B cell (primary cell): Measurements from ENCODE around the gene HDGFL2. TPM values are rescaled to one million over a fixed set of nuclear protein-coding genes. Genes with fewer than 3 reads are reported as not detected.

Source experiments
- ATAC-seq: fragments of 200-7000 bp; cut with Tn5 transposase; one replicate; pipeline ENCODE4 v1.10.0; 2021; ENCODE audit warnings: low read depth, mild to moderate bottlenecking, moderate number of reproducible peaks, moderate library complexity
- CTCF ChIA-PET: fragments of 350-600 bp; sonication (Branson Sonifier 250); formaldehyde crosslinking; loops from one replicate; lab custom pipeline; 2021; ENCODE audit warnings: antibody characterized with exemption, inconsistent platforms; lab: Charles Lee
- POLR2A ChIA-PET: fragments of 350-600 bp; sonication (Branson Sonifier 250); formaldehyde crosslinking; loops from one replicate; lab custom pipeline; 2021; ENCODE audit warnings: antibody characterized with exemption; lab: Charles Lee
- DNase-seq: peaks from one replicate; pipeline ENCODE4 v3.0.0; 2013
- H2AFZ ChIP-seq: 2 replicates; pipeline ENCODE4 v1.6.1; 2012; ENCODE audit warnings: mild to moderate bottlenecking, low read depth, low read length; ENCODE audit not compliant: insufficient read depth, poor library complexity, severe bottlenecking
- H3K27ac ChIP-seq, 2 donors: 1 replicate in 1 of 2; 2 replicates in 1 of 2; pipeline ENCODE4 v1.5.1; 2012 to 2013; ENCODE audit warnings: low read length in 2 of 2, mild to moderate bottlenecking in 2 of 2, moderate library complexity in 1 of 2
- H3K27me3 ChIP-seq, 4 experiments: fragments of 200-600 bp in 1 of 4; sonication (generic) in 1 of 4; replicated peaks in 1 of 4; 1 replicate in 2 of 4; 2 replicates in 2 of 4; pipeline versions ENCODE4 v1.6.1 to v1.7.0; 2013 to 2016; ENCODE audit warnings: low read length in 3 of 4, mild to moderate bottlenecking in 2 of 4, mixed read lengths in 1 of 4, moderate library complexity in 1 of 4; ENCODE audit not compliant: insufficient read depth in 4 of 4, control insufficient read depth in 3 of 4; ENCODE audit errors: control extremely low read depth in 1 of 4
- H3K36me3 ChIP-seq, 2 experiments: replicated peaks in 1 of 2; 1 replicate in 1 of 2; 2 replicates in 1 of 2; pipeline versions ENCODE4 v1.6.1 to v1.7.1; 2013; ENCODE audit warnings: low read length in 1 of 2; ENCODE audit not compliant: insufficient read depth in 2 of 2, control insufficient read depth in 1 of 2; ENCODE audit errors: control extremely low read depth in 1 of 2, extremely low read depth in 1 of 2
- H3K4me1 ChIP-seq, 2 donors: fragments of 200-600 bp in 1 of 2; sonication (generic) in 1 of 2; 1 replicate in 1 of 2; 2 replicates in 1 of 2; pipeline versions ENCODE4 v1.5.1 to v1.6.1; 2013 to 2017; ENCODE audit warnings: low read length in 2 of 2; ENCODE audit not compliant: control insufficient read depth in 2 of 2, insufficient read depth in 2 of 2
- H3K4me2 ChIP-seq: replicated peaks from 2 replicates; pipeline ENCODE3; 2012; ENCODE audit warnings: mild to moderate bottlenecking, low read depth, low read length; ENCODE audit not compliant: poor library complexity, severe bottlenecking
- H3K4me3 ChIP-seq, 5 experiments: fragments of 200-600 bp in 1 of 5; sonication (generic) in 1 of 5; 1 replicate in 3 of 5; 2 replicates in 2 of 5; pipeline versions ENCODE4 v1.5.1 to v1.7.0; 2011 to 2016; ENCODE audit warnings: low read length in 4 of 5, mild to moderate bottlenecking in 4 of 5, low read depth in 2 of 5, control low read depth in 1 of 5, moderate library complexity in 1 of 5; ENCODE audit not compliant: insufficient read depth in 1 of 5; ENCODE audit errors: control extremely low read depth in 1 of 5, extremely low read depth in 1 of 5
- H3K79me2 ChIP-seq: fragments of 200-600 bp; sonication (generic); one replicate; pipeline ENCODE4 v1.6.0; 2016; ENCODE audit warnings: low read length; ENCODE audit not compliant: control insufficient read depth, insufficient read depth
- H3K9ac ChIP-seq: fragments of 200-600 bp; sonication (generic); 2 replicates; pipeline ENCODE4 v1.6.1; 2017; ENCODE audit warnings: mild to moderate bottlenecking, low read length, moderate library complexity
- H3K9me3 ChIP-seq, 3 donors: one replicate each; pipeline versions ENCODE4 v1.6.1 to v1.7.1; 2013; ENCODE audit warnings: low read length in 2 of 3; ENCODE audit not compliant: control insufficient read depth in 2 of 3, insufficient read depth in 1 of 3; ENCODE audit errors: control extremely low read depth in 1 of 3
- H4K20me1 ChIP-seq: 2 replicates; pipeline ENCODE4 v1.6.0; 2012; ENCODE audit warnings: mild to moderate bottlenecking, low read length; ENCODE audit not compliant: insufficient read depth, control insufficient read depth, poor library complexity, severe bottlenecking
- H3K27ac Mint-ChIP-seq: one replicate; pipeline ENCODE4 v1.8.0; 2021; ENCODE audit warnings: mixed read lengths
- H3K27me3 Mint-ChIP-seq: one replicate; pipeline ENCODE4 v1.8.0; 2021; ENCODE audit warnings: mixed read lengths
- H3K4me1 Mint-ChIP-seq: one replicate; pipeline ENCODE4 v1.8.0; 2021; ENCODE audit warnings: mixed read lengths
- H3K4me3 Mint-ChIP-seq: one replicate; pipeline ENCODE4 v1.8.0; 2021; ENCODE audit warnings: mixed read lengths
- H3K9me3 Mint-ChIP-seq: one replicate; pipeline ENCODE4 v1.8.0; 2022; ENCODE audit warnings: mixed read lengths; ENCODE audit not compliant: insufficient read depth
- CTCF ChIP-seq: fragments of 200-600 bp; IDR thresholded peaks from one replicate; pipeline ENCODE4 v1.8.0; 2022; ENCODE audit warnings: antibody characterized with exemption, mild to moderate bottlenecking
- EZH2 ChIP-seq: IDR thresholded peaks from 2 replicates; pipeline ENCODE4 v1.6.1; 2012; ENCODE audit warnings: borderline replicate concordance, low read depth, mild to moderate bottlenecking, moderate library complexity, low read length; ENCODE audit not compliant: insufficient read depth, poor library complexity, severe bottlenecking
- WGBS: methylation state at CpG from one replicate; pipeline ENCODE4 v1.1.5; 2013; ENCODE audit warnings: missing lambda C conversion rate; ENCODE audit not compliant: insufficient coverage; 5-methylcytosine and 5-hydroxymethylcytosine counted together
- intact Hi-C: fragments of 100-400 bp; cut with micrococcal nuclease; formaldehyde crosslinking; loops from one replicate; pipeline ENCODE4 v1.10.0; 2022
- polyA plus RNA-seq: library from polyadenylated mRNA; depleted of rRNA; stranded (reverse); fragments of >200 nt; gene quantifications from 2 replicates; pipeline ENCODE4 v1.2.3, GENCODE V29; 2012
- total RNA-seq, 2 donors: library from RNA; stranded (reverse); fragments of 120-200 nt in 1 of 2; gene quantifications; 1 replicate in 1 of 2; 2 replicates in 1 of 2; pipeline versions ENCODE4 v1.2.3 to v1.2.4, GENCODE V29; 2013 to 2022

Gene HDGFL2
- total and polyA plus RNA-seq, 2 donors (not counting 1 experiment from before 2014, with no cell fraction given): 18.4 to 49.9 TPM

- H3K9ac ChIP-seq: no peak overlapping the region
- CTCF ChIA-PET: no interaction called here
- no peak for ATAC-seq
Measured at GRCh38 chr19:4498694-4499093, 26.6 kb downstream of the HDGFL2 start.

GRCh38 chr19:4499318-4499717, 27.2 kb downstream of the HDGFL2 start:
- no peaks in the 10 kb centered on the region for H4K20me1 ChIP-seq
- H3K27me3 ChIP-seq: no peaks in the 10 kb centered on the region
- no peak overlapping the region for H3K27ac ChIP-seq
- Mint-ChIP-seq H3K4me3 (no peak overlapping the region), H3K27me3 (no peaks in the 10 kb centered on the region), H3K9me3 (no peaks in the 10 kb centered on the region), H3K4me1 (no peaks in the 10 kb centered on the region), H3K27ac (no peak overlapping the region)
- no peaks in the 10 kb centered on the region for H3K9me3 ChIP-seq
- ChIA-PET CTCF (interaction anchor here (0.6 kb wide), 1 partner anchor 25 kb away, joined by 3 read pairs; no protein-coding TSS in a partner anchor), POLR2A (no interaction called here)
- intact Hi-C loops: no loop called here
- H3K79me2 ChIP-seq: no peaks in the 10 kb centered on the region
- ATAC-seq (no peak), DNase-seq (no peak)
- H3K36me3 ChIP-seq: peaks cover 0 to 39% of the 10 kb centered on the region in 2 experiments
- no peak overlapping the region for H3K9ac ChIP-seq
- H3K4me1 ChIP-seq: no peaks in the 10 kb centered on the region
- H3K4me2 ChIP-seq: no peak overlapping the region
- TF ChIP-seq CTCF (no peak), EZH2 (no peak)
- 96% methylated on average over 21 of the region's 23 CpGs for WGBS
- no peak overlapping the region for H2AFZ ChIP-seq
- H3K4me3 ChIP-seq: no peak overlapping the region

More at GRCh38 chr19:4498694-4499093, 26.6 kb downstream of the HDGFL2 start:
- intact Hi-C loops: no loop called here
- H3K4me3 ChIP-seq: no peak overlapping the region
- Mint-ChIP-seq H3K4me3 (no peak overlapping the region), H3K4me1 (no peaks in the 10 kb centered on the region), H3K9me3 (no peaks in the 10 kb centered on the region), H3K27me3 (no peaks in the 10 kb centered on the region), H3K27ac (no peak overlapping the region)
- no peak overlapping the region for H3K27ac ChIP-seq
- POLR2A ChIA-PET: no interaction called here
- H4K20me1 ChIP-seq: no peaks in the 10 kb centered on the region
- no peaks in the 10 kb centered on the region for H3K9me3 ChIP-seq
- H2AFZ ChIP-seq: no peak overlapping the region
- H3K27me3 ChIP-seq: no peaks in the 10 kb centered on the region
- DNase-seq: no peak
- H3K4me1 ChIP-seq: no peaks in the 10 kb centered on the region
- H3K36me3 ChIP-seq: peaks cover 0 to 41% of the 10 kb centered on the region in 2 experiments
- no peak overlapping the region for H3K4me2 ChIP-seq
- 98% methylated on average over 11 of the region's 12 CpGs for WGBS
- TF ChIP-seq CTCF (no peak), EZH2 (no peak)
- no peaks in the 10 kb centered on the region for H3K79me2 ChIP-seq
